ENCODE data around the gene CCDC7. TPM values are rescaled to one million over a fixed set of nuclear protein-coding genes. Genes with fewer than 3 reads are reported as not detected.
"Not testable (repeated sequence)": the region's sequence is repeated elsewhere in the genome, so short reads cannot be mapped to it uniquely, and the experiment has no call there.

The CCDC7 gene
- total RNA-seq, 2 donors from 2014 or later = 15.7 to 16.7 TPM

- H3K36me3 Mint-ChIP-seq (ENCODE audit: insufficient read depth in 2 of 2) = peaks cover 0 to 7% of the 10 kb centered on the region in 2 donors
- DNase-seq (no peak), ATAC-seq (replicated peaks in 1 of 2) (no peak)
- H3K9me3 Mint-ChIP-seq = peaks cover 6 to 7% of the 10 kb centered on the region in 2 donors
- H3K27me3 Mint-ChIP-seq (ENCODE audit: low read depth) = no peaks in the 10 kb centered on the region
- no peaks in the 10 kb centered on the region for H3K4me1 Mint-ChIP-seq (ENCODE audit: low read depth)
- H3K27ac Mint-ChIP-seq = no peak overlapping the region
- no peak overlapping the region for H3K4me3 Mint-ChIP-seq
Measured at GRCh38 chr10:32693441-32693979, 247.6 kb downstream of the CCDC7 start.

DNA sequence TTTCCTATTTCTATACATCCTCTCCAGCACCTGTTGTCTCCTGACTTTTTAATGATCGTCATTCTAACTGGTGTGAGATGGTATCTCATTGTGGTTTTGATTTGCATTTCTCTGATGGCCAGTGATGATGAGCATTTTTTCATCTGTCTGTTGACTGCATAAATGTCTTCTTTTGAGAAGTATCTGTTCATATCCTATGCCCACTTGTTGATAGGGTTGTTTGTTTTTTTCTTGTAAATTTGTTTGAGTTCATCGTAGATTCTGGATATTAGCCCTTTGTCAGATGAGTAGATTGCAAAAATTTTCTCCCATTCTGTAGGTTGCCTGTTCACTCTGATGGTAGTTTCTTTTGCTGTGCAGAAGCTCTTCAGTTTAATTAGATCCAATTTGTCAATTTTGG lies 253.7 kb downstream of the CCDC7 start:
- not testable (repeated sequence) for H3K27me3 Mint-ChIP-seq (ENCODE audit: low read depth); H3K27ac Mint-ChIP-seq; H3K4me1 Mint-ChIP-seq (ENCODE audit: low read depth); DNase-seq; ATAC-seq (replicated peaks in 1 of 2); H3K4me3 Mint-ChIP-seq
- Mint-ChIP-seq H3K9me3 (peaks cover 17% of the 10 kb centered on the region in 2 donors), H3K36me3 (ENCODE audit: insufficient read depth in 2 of 2) (peaks cover 3 to 20% of the 10 kb centered on the region in 2 donors)

DNA sequence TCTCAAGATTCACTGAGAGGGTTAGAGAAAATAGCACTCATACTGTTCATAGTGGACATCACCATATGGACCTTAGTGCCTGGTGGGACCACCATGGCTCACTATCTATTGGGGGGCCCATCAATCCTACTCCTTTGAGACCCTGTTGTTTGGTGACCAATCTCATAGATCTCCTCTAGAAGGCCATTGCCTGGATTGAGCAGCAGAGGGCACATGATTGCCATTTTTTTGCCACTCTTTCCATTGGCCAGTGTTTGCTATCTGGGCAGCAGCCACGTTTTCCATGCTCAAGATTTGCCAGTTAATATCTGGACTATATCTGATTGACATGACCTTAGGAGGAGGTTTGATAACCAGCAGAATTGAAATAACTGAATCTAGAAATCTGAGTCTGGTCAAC lies 267.6 kb downstream of the CCDC7 start:
- no peak for DNase-seq
- Mint-ChIP-seq H3K36me3 (ENCODE audit: insufficient read depth in 2 of 2) (peaks cover 11 to 13% of the 10 kb centered on the region in 2 donors), H3K9me3 (peaks cover 16 to 19% of the 10 kb centered on the region in 2 donors), H3K27ac (no peak overlapping the region), H3K4me3 (no peak overlapping the region), H3K4me1 (ENCODE audit: low read depth) (no peaks in the 10 kb centered on the region), H3K27me3 (ENCODE audit: low read depth) (no peaks in the 10 kb centered on the region)
- ATAC-seq (replicated peaks in 1 of 2) = no peak

GRCh38 chr10:32731527-32731926 lies 285.6 kb downstream of the CCDC7 start:
- H3K27me3 Mint-ChIP-seq (ENCODE audit: low read depth) = no peaks in the 10 kb centered on the region
- no peak for ATAC-seq (replicated peaks in 1 of 2)
- no peaks in the 10 kb centered on the region for H3K36me3 Mint-ChIP-seq (ENCODE audit: insufficient read depth in 2 of 2)
- H3K4me1 Mint-ChIP-seq (ENCODE audit: low read depth) = peaks cover 9% of the 10 kb centered on the region
- no peak overlapping the region for H3K27ac Mint-ChIP-seq
- H3K4me3 Mint-ChIP-seq = no peak overlapping the region
- DNase-seq = no peak
- H3K9me3 Mint-ChIP-seq = no peaks in the 10 kb centered on the region

GRCh38 chr10:32738958-32739357 lies 293.0 kb downstream of the CCDC7 start:
- DNase-seq = no peak
- H3K36me3 Mint-ChIP-seq (ENCODE audit: insufficient read depth in 2 of 2) = peaks cover 3 to 6% of the 10 kb centered on the region in 2 donors
- H3K4me1 Mint-ChIP-seq (ENCODE audit: low read depth) = no peaks in the 10 kb centered on the region
- ATAC-seq (replicated peaks in 1 of 2) = no peak
- H3K9me3 Mint-ChIP-seq = peaks cover 2 to 3% of the 10 kb centered on the region in 2 donors
- no peak overlapping the region for H3K27ac Mint-ChIP-seq
- no peak overlapping the region for H3K4me3 Mint-ChIP-seq
- H3K27me3 Mint-ChIP-seq (ENCODE audit: low read depth) = no peaks in the 10 kb centered on the region

DNA sequence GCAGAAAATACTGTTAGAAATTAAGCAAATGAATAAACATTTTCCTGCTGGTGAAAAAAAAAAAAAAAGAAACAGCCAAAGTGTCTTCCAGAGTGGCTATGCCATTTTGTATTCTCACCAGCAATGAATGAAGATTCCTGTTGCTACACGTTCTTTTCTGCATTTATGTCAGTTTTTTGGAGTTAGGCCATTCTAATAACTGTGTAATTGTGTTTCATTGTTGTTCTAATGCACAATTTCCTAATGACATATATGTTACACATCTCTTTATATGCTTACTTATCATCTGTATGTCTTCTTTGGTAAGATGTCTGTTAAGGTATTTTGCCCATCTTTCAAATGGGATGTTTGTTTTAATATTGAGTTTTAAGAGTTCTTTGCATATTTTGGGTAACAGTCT lies 298.4 kb downstream of the CCDC7 start:
- H3K4me3 Mint-ChIP-seq = no peak overlapping the region
- peaks cover 6% of the 10 kb centered on the region in 2 donors for H3K36me3 Mint-ChIP-seq (ENCODE audit: insufficient read depth in 2 of 2)
- peaks cover 0 to 2% of the 10 kb centered on the region in 2 donors for H3K9me3 Mint-ChIP-seq
- H3K27ac Mint-ChIP-seq = no peak overlapping the region
- no peaks in the 10 kb centered on the region for H3K27me3 Mint-ChIP-seq (ENCODE audit: low read depth)
- no peak for DNase-seq
- no peaks in the 10 kb centered on the region for H3K4me1 Mint-ChIP-seq (ENCODE audit: low read depth)
- ATAC-seq (replicated peaks in 1 of 2) = no peak

DNA sequence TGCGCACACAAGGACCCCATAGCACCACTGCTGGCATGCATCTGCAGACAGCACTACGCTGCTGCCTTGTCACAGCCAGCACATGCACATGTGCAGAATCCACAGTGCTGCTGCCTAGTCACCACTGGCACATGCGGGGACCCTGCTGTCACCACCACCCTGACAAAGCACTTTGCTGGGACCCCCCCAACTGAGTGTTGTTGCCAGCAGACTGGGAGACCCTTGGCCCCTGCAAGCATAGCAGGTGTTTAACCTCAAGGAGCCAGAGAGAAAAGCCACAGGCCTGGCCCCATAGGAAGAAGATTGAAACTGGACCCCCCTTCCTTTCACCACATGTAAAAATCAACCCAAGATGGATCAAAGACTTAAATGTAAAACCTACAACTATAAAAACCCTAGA lies 300.9 kb downstream of the CCDC7 start:
- Mint-ChIP-seq H3K27ac (no peak overlapping the region), H3K36me3 (ENCODE audit: insufficient read depth in 2 of 2) (peaks cover 4 to 6% of the 10 kb centered on the region in 2 donors), H3K4me1 (ENCODE audit: low read depth) (no peaks in the 10 kb centered on the region), H3K27me3 (ENCODE audit: low read depth) (no peaks in the 10 kb centered on the region), H3K9me3 (peaks cover 0 to 2% of the 10 kb centered on the region in 2 donors), H3K4me3 (no peak overlapping the region)
- DNase-seq (no peak), ATAC-seq (replicated peaks in 1 of 2) (no peak)

GRCh38 chr10:32751582-32751981 lies 305.6 kb downstream of the CCDC7 start:
- Mint-ChIP-seq H3K4me3 (no peak overlapping the region), H3K27ac (no peak overlapping the region), H3K36me3 (ENCODE audit: insufficient read depth in 2 of 2) (peaks cover 9 to 13% of the 10 kb centered on the region in 2 donors), H3K27me3 (ENCODE audit: low read depth) (no peaks in the 10 kb centered on the region), H3K4me1 (ENCODE audit: low read depth) (no peaks in the 10 kb centered on the region), H3K9me3 (peaks cover 7 to 10% of the 10 kb centered on the region in 2 donors)
- ATAC-seq (replicated peaks in 1 of 2) (no peak), DNase-seq (no peak)

DNA sequence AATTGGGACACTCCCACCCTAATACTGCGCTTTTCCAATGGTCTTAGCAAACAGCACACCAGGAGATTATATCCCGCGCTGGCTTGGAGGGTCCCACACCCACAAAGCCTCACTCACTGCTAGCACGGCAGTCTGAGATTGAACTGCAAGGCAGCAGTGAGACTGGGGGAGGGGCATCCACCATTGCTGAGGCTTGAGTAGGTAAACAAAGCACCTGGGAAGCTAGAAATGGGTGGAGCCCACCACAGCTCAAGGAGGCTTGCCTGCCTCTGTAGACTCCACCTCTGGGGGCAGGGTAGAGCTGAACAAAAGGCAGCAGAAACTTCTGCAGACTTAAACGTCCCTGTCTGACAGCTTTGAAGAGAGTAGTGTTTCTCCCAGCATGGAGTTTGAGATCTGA lies 309.0 kb downstream of the CCDC7 start:
- not testable (repeated sequence) for H3K4me3 Mint-ChIP-seq; H3K27me3 Mint-ChIP-seq (ENCODE audit: low read depth); DNase-seq; H3K4me1 Mint-ChIP-seq (ENCODE audit: low read depth); H3K27ac Mint-ChIP-seq; ATAC-seq (replicated peaks in 1 of 2)
- Mint-ChIP-seq H3K36me3 (ENCODE audit: insufficient read depth in 2 of 2) (peaks cover 10 to 15% of the 10 kb centered on the region in 2 donors), H3K9me3 (peaks cover 16 to 18% of the 10 kb centered on the region in 2 donors)

DNA sequence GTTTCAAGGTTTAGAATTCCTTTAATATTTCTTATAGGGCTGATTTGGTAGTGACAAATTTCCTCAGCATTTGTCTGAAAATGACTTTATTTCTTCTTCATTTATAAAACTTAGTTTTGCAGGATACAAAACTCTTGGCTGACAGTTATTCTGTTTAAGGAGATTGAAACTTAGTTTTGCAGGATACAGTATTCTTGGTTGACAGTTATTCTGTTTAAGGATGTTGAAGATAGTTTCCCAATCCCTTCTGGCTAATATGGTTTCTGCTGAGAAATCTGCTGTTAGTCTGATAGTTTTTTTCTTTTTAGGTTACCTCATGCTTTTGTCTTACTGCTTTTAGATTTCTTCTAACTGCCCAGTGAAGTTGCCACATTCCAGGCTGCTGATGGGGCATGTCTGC lies 325.3 kb downstream of the CCDC7 start:
- DNase-seq = no peak
- Mint-ChIP-seq H3K4me1 (ENCODE audit: low read depth) (no peaks in the 10 kb centered on the region), H3K27me3 (ENCODE audit: low read depth) (no peaks in the 10 kb centered on the region), H3K27ac (no peak overlapping the region), H3K4me3 (no peak overlapping the region), H3K36me3 (ENCODE audit: insufficient read depth in 2 of 2) (peaks cover 16 to 18% of the 10 kb centered on the region in 2 donors), H3K9me3 (peaks cover 17 to 23% of the 10 kb centered on the region in 2 donors)
- ATAC-seq (replicated peaks in 1 of 2) = no peak

- Mint-ChIP-seq H3K4me3 (no peak overlapping the region), H3K27ac (no peak overlapping the region), H3K4me1 (ENCODE audit: low read depth) (no peaks in the 10 kb centered on the region), H3K36me3 (ENCODE audit: insufficient read depth in 2 of 2) (peaks cover 16 to 18% of the 10 kb centered on the region in 2 donors), H3K9me3 (peaks cover 11 to 23% of the 10 kb centered on the region in 2 donors), H3K27me3 (ENCODE audit: low read depth) (no peaks in the 10 kb centered on the region)
- ATAC-seq (replicated peaks in 1 of 2) (no peak), DNase-seq (no peak)
Measured at GRCh38 chr10:32773105-32773504, 327.2 kb downstream of the CCDC7 start.

- H3K9me3 Mint-ChIP-seq = peaks cover 2 to 10% of the 10 kb centered on the region in 2 donors
- H3K4me1 Mint-ChIP-seq (ENCODE audit: low read depth) = no peaks in the 10 kb centered on the region
- no peaks in the 10 kb centered on the region for H3K27me3 Mint-ChIP-seq (ENCODE audit: low read depth)
- no peak for DNase-seq
- no peak overlapping the region for H3K27ac Mint-ChIP-seq
- H3K4me3 Mint-ChIP-seq = no peak overlapping the region
- no peak for ATAC-seq (replicated peaks in 1 of 2)
- H3K36me3 Mint-ChIP-seq (ENCODE audit: insufficient read depth in 2 of 2) = peaks cover 2 to 6% of the 10 kb centered on the region in 2 donors
Measured at GRCh38 chr10:32786968-32787367, 341.0 kb downstream of the CCDC7 start.

- H3K27ac Mint-ChIP-seq = no peak overlapping the region
- no peak overlapping the region for H3K4me3 Mint-ChIP-seq
- H3K27me3 Mint-ChIP-seq (ENCODE audit: low read depth) = no peaks in the 10 kb centered on the region
- no peak for DNase-seq
- no peak for ATAC-seq (replicated peaks in 1 of 2)
- peaks cover 2 to 6% of the 10 kb centered on the region in 2 donors for H3K36me3 Mint-ChIP-seq (ENCODE audit: insufficient read depth in 2 of 2)
- peaks cover 2 to 10% of the 10 kb centered on the region in 2 donors for H3K9me3 Mint-ChIP-seq
- no peaks in the 10 kb centered on the region for H3K4me1 Mint-ChIP-seq (ENCODE audit: low read depth)
Measured at GRCh38 chr10:32787690-32788284, 341.8 kb downstream of the CCDC7 start.

DNA sequence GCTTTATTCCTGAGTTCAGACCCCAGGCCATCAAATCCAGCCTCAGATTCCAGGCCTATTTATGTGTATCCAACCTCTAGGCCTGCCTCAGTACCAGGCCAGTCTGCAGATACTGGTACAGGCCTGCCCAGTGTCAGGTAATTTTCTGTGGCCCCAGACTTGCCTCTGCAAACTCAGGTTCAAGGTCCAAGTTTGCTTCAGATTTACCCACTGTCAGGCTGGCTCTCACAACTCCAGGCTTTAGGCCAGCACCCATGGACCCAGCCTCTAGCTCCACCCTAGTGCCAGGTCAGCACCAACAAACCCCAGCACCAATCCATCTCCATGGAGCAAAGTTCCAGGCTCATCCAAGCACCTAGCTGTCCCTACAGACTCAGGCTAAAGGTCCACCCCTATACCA lies 342.4 kb downstream of the CCDC7 start:
- no peak overlapping the region for H3K4me3 Mint-ChIP-seq
- DNase-seq = no peak
- ATAC-seq (replicated peaks in 1 of 2) = no peak
- H3K4me1 Mint-ChIP-seq (ENCODE audit: low read depth) = no peaks in the 10 kb centered on the region
- H3K9me3 Mint-ChIP-seq = peaks cover 2 to 10% of the 10 kb centered on the region in 2 donors
- no peaks in the 10 kb centered on the region for H3K27me3 Mint-ChIP-seq (ENCODE audit: low read depth)
- H3K27ac Mint-ChIP-seq = no peak overlapping the region
- peaks cover 2 to 6% of the 10 kb centered on the region in 2 donors for H3K36me3 Mint-ChIP-seq (ENCODE audit: insufficient read depth in 2 of 2)

Data from activated T-cell treated with anti-CD3 and anti-CD28 coated beads, Interleukin-2, amount 50 U/mL, for 72 hours (primary cell).